Raji (cell line): Measurements from ENCODE around the gene CDH5.

Experiments
- POLR2A ChIP-seq: IDR thresholded peaks from 2 replicates; pipeline ENCODE4 v1.6.1; 2011; ENCODE audit warnings: low read depth, low read length, control low read depth; ENCODE audit not compliant: insufficient read depth

Gene CDH5

DNA sequence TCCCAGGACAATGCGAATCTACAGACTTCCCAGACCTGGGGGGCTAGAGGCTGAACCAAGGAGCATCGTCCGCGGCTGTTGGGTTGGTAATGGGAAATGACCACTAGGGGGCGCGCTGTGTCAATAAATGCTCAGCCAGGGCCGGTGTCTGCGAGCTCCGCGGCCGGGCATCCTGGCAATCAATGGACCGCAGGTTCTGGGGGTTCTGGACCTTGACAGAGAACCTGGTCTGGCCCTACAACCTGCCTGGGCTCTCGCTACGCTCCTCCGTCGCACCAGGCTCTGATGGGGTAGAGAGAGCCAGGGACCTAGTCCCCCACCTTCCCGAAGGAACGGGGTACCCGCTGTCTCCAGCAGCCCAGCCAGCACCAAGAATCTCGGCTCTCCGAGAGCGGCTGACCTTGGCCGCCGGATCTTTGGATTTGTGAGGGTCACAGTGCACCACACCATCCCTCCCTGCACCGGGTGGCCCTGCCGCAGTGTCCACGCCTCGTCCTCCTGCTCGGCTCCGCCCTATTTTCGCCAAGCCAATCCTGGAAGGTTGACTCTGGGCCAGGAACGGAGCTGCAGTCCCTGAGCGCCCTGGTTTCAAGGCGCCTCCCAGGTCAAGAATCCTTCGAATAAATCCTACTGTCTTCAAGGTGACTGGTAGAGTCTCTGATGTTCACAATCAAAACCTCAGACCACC is 40.2 kb downstream of the CDH5 start:
- no peak for TF ChIP-seq POLR2A

DNA sequence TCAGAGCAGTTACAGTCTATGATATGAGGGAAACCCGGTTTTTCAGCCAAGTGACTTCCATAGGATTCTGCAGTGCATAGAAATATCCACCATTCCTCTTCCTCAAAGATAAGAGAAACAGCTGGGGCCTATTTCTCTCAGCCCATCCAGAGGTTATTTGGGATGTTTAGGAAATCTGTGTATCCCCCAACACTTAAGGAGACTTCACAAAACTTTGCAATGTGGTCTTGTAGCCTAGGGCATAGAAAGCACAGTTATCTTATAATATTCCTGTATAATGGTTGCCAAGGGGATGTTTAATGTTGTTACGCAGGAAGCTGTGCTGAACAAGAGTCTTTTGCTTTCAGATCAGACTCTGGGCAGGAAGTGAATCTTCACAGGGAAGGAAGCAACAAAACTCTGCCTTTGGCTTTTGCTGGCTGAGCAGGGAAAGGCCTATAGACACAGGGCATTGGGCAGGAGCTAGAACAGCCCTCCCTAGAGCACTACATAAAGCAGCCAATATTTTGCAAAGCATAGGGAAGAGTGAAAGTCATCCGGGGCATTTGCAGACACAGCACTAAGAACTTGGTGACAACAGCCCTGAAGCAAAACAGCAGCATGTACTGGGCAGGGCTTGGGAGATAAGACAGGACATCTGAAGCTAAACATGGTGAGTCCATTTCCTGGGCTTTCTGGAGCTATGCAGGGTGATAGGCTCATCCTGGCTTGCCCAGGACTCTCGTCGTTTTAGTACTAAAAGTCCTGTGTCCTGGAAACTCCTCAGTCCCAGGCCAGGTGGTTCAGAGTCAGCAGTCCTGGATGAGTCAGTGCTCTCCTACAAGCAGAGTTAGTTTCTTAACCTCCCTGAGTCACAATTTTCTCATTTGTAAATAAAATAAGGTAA is 41.9 kb downstream of the CDH5 start:
- no peak for TF ChIP-seq POLR2A

DNA sequence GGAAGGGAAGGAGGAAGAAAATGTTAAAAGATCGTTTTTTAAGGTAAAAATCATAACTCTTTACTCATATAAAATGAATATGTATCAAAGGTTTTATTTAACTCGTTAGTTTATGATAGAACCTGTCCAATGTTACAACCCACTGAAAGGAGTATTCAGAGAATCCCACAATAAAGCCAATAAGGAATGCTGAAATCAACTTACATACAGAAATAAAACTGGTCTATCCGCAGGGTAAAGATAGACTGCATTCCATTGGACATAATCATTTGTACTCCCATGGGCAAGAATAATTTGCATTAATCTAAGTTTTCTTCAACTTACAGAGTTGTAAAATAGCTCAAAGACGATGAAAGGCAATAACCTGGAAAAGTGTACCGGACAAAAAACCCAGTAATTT is 42.7 kb downstream of the CDH5 start:
- TF ChIP-seq POLR2A: no peak

DNA sequence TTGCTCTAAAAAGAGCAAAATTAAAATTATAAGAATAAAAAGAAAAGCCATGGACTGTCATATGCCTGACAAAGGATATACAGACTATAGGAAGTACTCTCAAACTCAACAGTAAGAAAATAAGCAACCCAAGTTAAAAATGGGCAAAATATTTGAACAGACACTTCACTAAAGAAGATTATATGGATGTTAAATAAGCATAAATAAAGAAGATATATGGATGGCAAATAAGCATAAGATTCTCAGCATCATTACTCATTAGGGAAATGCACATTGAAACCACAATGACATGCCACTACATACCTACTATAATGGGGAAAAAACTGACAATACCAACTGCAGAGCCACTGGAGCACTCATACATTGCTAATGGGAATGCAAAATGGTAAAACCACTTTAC is 45.7 kb downstream of the CDH5 start:
- no peak for TF ChIP-seq POLR2A

- TF ChIP-seq POLR2A: no peak
Measured at GRCh38 chr16:66414891-66415290, 48.4 kb downstream of the CDH5 start.

DNA sequence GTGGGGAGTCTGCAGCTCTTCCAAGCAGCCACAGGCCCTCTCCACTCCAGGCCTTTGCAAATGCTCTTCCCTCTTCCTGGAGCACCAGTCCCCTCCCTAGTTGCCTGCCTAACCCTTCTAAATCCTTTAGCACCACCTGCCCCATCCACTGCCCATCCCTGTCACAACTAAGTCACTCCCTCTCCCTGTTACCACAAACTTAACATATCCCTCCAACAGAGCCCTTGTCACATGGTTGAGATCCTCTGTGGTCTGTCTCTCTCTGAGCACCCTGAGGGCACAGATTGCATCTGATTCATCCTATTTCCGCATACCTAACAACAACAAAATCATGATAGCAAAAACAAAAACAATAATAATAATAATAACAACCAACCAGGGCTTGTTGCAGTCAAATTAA is 49.6 kb downstream of the CDH5 start:
- TF ChIP-seq POLR2A: no peak

DNA sequence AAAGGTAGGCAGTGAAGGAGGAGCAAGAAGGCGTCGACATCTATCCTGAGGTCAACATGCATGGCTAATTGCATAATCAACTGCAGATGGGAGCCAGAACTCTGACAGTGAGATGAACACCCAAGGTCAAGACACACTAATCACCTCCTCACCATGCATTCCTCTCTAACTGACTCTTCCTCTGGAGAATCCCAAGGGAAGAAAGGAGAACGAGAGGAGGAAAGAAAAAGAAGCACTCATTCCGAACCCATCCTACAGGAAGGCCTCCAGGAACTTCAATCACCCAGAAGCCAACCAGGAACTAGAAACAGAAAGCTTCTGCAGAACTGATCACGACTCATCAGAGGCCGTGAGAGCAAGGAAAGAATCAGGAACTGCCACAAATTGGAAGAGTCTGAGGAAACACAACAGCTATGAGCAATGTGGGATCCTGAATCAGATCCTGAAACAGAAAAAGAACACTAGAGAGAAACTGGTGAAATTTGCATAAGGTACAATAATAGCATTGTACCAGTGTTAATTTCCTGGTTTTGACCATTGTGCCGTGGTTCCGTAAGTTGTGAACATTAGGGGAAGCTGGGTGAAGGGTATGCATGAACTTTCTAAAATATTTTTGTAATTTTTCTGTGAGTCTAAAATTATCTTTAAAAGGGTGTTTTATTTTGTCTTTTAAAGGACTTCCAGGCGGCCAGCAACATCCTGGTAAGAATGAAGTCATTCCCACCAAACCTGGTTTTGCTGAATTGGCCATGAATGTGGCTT is 50.6 kb downstream of the CDH5 start:
- no peak for TF ChIP-seq POLR2A

DNA sequence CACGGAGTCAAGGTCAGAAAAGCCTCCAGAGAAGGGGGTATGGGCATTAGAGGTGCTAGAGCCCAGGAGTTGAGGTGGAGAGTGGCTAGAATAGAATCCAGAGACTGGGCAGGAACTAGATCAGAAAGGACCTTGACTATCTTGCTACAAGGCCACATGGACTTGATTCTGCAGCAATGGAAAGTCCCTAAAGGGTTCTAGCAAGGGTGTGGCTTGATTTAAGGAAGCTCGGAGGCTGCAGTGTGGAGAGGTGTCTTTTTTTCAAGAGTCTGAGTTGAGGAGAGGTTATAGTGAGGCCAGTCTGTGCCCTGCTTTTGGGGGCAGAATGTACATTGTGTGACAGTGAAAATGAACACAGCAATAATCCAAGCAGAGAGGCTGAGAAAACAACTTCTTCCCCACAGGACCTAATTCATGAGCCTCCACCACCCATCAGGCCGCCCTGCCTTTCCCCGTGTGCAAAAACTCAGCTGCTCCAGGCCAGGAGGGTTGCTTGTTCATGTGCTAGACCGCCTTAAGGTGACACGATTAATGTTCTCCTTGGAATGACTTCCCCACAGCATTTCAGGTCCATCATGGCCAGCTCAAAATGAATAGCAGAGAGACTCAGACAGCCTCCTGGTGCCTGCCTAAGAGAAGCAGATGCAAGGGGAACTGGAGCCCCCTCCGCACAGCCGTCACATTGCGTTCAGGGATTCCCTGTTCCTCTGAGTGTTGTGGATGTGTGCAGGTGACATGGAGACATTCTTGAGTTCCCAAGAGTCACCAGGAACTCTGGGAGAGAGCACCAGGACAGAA is 51.9 kb downstream of the CDH5 start:
- TF ChIP-seq POLR2A: no peak

- TF ChIP-seq POLR2A: no peak
Measured at GRCh38 chr16:66419527-66419926, 53.0 kb downstream of the CDH5 start.

DNA sequence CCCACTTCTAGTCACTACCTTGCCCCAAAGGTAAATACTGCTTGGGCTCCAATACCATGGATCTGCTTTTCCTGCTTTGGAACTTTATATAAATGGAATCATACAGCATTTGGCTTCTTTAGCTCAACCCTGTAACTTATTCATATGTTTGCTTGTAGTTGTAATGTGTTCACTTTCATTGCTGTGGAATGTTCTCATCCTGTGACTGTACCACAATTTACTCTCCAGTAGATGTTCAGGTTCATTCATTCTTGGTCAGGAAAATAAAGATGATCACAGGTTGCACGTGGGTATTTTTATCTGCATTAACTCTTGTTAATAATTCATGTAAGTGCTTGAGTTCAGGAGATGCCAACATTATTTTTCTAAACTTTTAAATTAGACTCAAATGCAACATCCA is 53.9 kb downstream of the CDH5 start:
- no peak for TF ChIP-seq POLR2A

DNA sequence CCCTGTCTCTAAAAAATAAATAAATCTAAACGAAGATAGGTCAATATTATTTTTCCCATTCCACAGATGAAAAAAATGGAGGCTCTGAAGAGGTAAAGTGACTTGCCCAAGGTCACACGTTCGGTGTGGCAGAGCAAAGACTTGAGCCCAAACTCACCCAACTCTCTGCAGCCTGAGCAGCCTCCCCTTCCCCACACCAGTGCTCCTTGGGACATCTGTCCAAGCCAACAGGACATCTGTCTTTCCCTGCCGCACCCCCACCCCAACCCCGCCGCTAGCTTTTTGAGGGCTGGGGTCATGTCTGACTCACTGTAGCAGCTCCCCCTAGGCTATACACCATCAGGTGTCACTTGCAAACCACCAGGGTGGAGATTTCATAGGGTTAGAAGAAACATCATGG is 55.4 kb downstream of the CDH5 start:
- no peak for TF ChIP-seq POLR2A

DNA sequence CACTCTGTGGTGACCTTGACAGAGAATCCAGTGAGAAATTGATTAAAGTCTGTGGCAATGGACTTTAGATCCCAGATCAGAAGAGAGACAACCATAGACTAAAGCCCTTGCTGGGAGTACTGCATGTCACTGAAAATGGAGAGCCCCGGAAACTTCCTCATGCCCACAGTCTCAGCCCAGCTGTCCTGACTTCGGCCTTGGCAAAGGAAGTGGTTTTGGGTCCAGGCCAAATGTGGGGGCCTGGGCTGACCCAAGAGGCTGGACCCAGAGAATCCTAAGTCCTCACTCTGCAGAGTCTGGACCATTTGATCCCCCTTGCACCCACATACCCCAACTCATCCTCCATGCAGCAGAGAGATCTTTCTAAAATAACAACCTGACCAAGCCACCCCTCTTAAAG is 55.9 kb downstream of the CDH5 start:
- no peak for TF ChIP-seq POLR2A

GRCh38 chr16:66423177-66423576 is 56.7 kb downstream of the CDH5 start:
- TF ChIP-seq POLR2A: no peak

DNA sequence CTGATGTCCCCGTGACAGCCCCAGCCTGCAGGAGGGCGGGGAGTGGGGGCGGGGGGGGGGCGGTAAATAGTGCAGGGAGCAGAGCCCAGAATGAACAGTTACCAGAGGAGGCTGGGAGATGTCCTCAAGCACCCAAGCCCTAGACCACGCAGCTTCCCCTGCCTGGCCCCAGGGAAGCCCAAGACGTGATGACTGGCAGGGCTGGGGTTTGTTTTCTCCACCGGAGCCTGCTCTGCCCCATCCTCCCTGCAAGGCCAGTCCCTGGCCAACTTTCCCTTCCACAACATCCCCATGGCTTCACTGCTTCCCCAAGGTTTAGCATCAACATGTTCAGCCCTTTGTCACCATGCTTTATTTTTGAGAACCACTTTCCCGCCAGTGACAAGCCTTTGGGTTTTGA is 59.2 kb downstream of the CDH5 start:
- no peak for TF ChIP-seq POLR2A
